ENCODE data around the gene BAHCC1. TPM values are rescaled to one million over a fixed set of nuclear protein-coding genes. Genes with fewer than 3 reads are reported as not detected.

The BAHCC1 gene
- total RNA-seq, 1 experiment from 2014 or later = 3.1 TPM

GRCh38 chr17:81453076-81453475 is 57.8 kb downstream of the BAHCC1 start:
- Histone ChIP-seq H4K20me1 (ENCODE audit: control insufficient read depth, insufficient read depth, insufficient read length) (no peaks in the 10 kb centered on the region), H4K91ac (ENCODE audit: insufficient read length, low read depth, low read length) (no peak overlapping the region), H3K4me2 (ENCODE audit: insufficient read depth, insufficient read length, low read length) (no peak overlapping the region), H3K79me2 (ENCODE audit: insufficient read depth, low read length) (no peaks in the 10 kb centered on the region), H3K18ac (ENCODE audit: insufficient read length, low read depth, low read length) (no peak overlapping the region), H2BK120ac (ENCODE audit: low read depth, low read length, poor library complexity, severe bottlenecking) (no peak overlapping the region), H3K79me1 (ENCODE audit: insufficient read depth, low read depth, low read length, poor library complexity, severe bottlenecking) (no peaks in the 10 kb centered on the region), H2BK12ac (ENCODE audit: insufficient read length, low read depth, low read length) (no peak overlapping the region), H3T11ph (ENCODE audit: low read length) (no peak overlapping the region), H2AFZ (ENCODE audit: low read length) (no peak overlapping the region), H3K23me2 (ENCODE audit: insufficient read length, low read depth, low read length, poor library complexity, severe bottlenecking) (no peaks in the 10 kb centered on the region), H3K4me1 (ENCODE audit: insufficient read depth, low read length) (no peaks in the 10 kb centered on the region), H3K23ac (ENCODE audit: insufficient read length, low read depth, low read length) (no peak overlapping the region), H3K9me3 (ENCODE audit: control insufficient read depth, low read depth, low read length) (no peaks in the 10 kb centered on the region), H3K27me3 (ENCODE audit: insufficient read depth, low read length) (no peaks in the 10 kb centered on the region), H3K14ac (ENCODE audit: insufficient read depth, low read length) (no peak overlapping the region), H2BK20ac (ENCODE audit: low read depth, low read length, poor library complexity, severe bottlenecking) (no peak overlapping the region), H4K8ac (replicated peaks; ENCODE audit: insufficient read length, low read depth, low read length) (no peak overlapping the region), H2BK15ac (ENCODE audit: low read depth, low read length) (no peak overlapping the region), H2BK5ac (ENCODE audit: insufficient read length, low read length) (no peak overlapping the region), H3K4ac (ENCODE audit: low read depth, low read length) (no peak overlapping the region), H3K9ac (ENCODE audit: extremely low read depth, insufficient read length, low read length) (no peak overlapping the region), H3K27ac (ENCODE audit: insufficient read length, low read depth, low read length) (no peak overlapping the region), H2AK5ac (ENCODE audit: insufficient read length, low read length) (no peak overlapping the region), H3K56ac (ENCODE audit: insufficient read length, low read depth, low read length) (no peak overlapping the region), H4K5ac (ENCODE audit: insufficient read length, low read depth, low read length) (no peak overlapping the region)
- peak overlapping the region in 1 of 2 experiments; percentile 5; a peak in 1 of 5 replicates for H3K4me3 Mint-ChIP-seq
- H3K27ac Mint-ChIP-seq = no peak overlapping the region; a peak in 1 of 7 replicates
- DNase-seq = no peak
- TF ChIP-seq CTCF (conservative IDR thresholded peaks at IDR 0.05) = no peak
- H3K27me3 Mint-ChIP-seq (ENCODE audit: low read depth) = no peaks in the 10 kb centered on the region
- no CpG with 5 or more reads among the region's 30 CpGs for whole genome bisulfite sequencing (ENCODE audit: extremely low coverage, insufficient read length, low lambda C conversion rate)
- H3K36me3 Mint-ChIP-seq (ENCODE audit: insufficient read depth in 1 of 3, low read depth in 3 of 3) = no peaks in the 10 kb centered on the region
- H3K4me1 Mint-ChIP-seq = peaks cover 5 to 17% of the 10 kb centered on the region in 2 experiments
- H3K9me3 Mint-ChIP-seq = no peaks in the 10 kb centered on the region
